Testis (tissue), 2 donors: Measurements from ENCODE around the gene FBXL7.

Experiments used
- CTCF ChIP-seq, 3 experiments: fragments of 450-650 bp in 2 of 3; fragments of 200-600 bp in 1 of 3; sonication (generic) in 1 of 3; IDR thresholded peaks; one replicate each; pipeline ENCODE4 v1.5.1; 2016 to 2019; ENCODE audit warnings: antibody characterized with exemption in 3 of 3, mild to moderate bottlenecking in 2 of 3, moderate library complexity in 1 of 3
- POLR2A ChIP-seq: fragments of 450-650 bp; IDR thresholded peaks from one replicate; pipeline ENCODE4 v1.6.1; 2017; ENCODE audit warnings: antibody characterized with exemption, mild to moderate bottlenecking, moderate library complexity

DNA sequence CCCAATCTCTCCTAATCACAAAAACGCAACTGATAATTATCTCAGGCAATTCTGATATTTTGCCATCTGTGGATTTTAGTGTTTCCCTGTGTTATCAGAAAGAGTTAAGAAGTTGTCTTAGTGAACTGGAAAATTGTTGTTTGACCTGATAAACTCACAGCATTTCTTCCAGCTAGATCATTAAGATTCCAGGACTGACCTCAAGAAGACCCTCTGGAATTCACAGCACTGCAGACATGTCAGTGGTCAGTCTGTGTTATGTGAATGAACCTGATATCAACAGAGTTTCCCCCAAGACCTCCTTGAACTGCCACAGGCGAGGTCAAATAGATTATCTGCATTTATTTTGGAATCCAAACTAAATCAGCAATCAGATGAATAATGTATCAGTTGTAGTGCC is 174.7 kb downstream of the FBXL7 start:
- no peak for TF ChIP-seq CTCF (IDR thresholded peaks at IDR 0.05)
- no peak for TF ChIP-seq POLR2A
